HepG2 (cell line): Measurements from ENCODE around the gene HDLBP. TPM values are rescaled to one million over a fixed set of nuclear protein-coding genes. Genes with fewer than 3 reads are reported as not detected.

Source experiments
- AGO1 ChIP-seq: fragments of 200-400 bp; formaldehyde crosslinking; IDR thresholded peaks from 2 replicates; pipeline ENCODE4 v1.6.1; 2017; ENCODE audit warnings: mild to moderate bottlenecking, low read depth, low read length, moderate library complexity; ENCODE audit not compliant: poor library complexity, severe bottlenecking
- DNMT1 ChIP-seq: sonication (generic); formaldehyde crosslinking; IDR thresholded peaks from 2 replicates; pipeline ENCODE4 v1.5.1; 2020; ENCODE audit warnings: mild to moderate bottlenecking, missing genetic modification reagents
- IRF9 ChIP-seq: sonication (generic); formaldehyde crosslinking; IDR thresholded peaks from 2 replicates; pipeline ENCODE4 v1.8.0; 2022; ENCODE audit warnings: missing genetic modification reagents, mild to moderate bottlenecking, borderline replicate concordance
- MXD4 ChIP-seq: IDR thresholded peaks from 2 replicates; pipeline ENCODE4 v1.6.1; 2016; ENCODE audit warnings: mild to moderate bottlenecking, missing biosample characterization, missing genetic modification reagents
- POLR2A ChIP-seq, 2 experiments: IDR thresholded peaks; 2 replicates each; pipeline ENCODE4 v1.6.1; 2011; ENCODE audit warnings: low read depth in 2 of 2, low read length in 2 of 2, mild to moderate bottlenecking in 1 of 2, moderate library complexity in 1 of 2; ENCODE audit not compliant: insufficient read depth in 1 of 2
- SMAD1 ChIP-seq: sonication (generic); formaldehyde crosslinking; IDR thresholded peaks from 2 replicates; pipeline ENCODE4 v1.4.0; 2020; ENCODE audit warnings: missing genetic modification reagents, low read depth, mild to moderate bottlenecking, borderline replicate concordance
- ZBTB21 ChIP-seq: sonication (generic); formaldehyde crosslinking; IDR thresholded peaks from 2 replicates; pipeline ENCODE4 v1.4.0; 2020; ENCODE audit warnings: missing genetic modification reagents
- ZFY ChIP-seq: sonication (generic); formaldehyde crosslinking; IDR thresholded peaks from 2 replicates; pipeline ENCODE4 v1.4.0; 2020; ENCODE audit warnings: missing genetic modification reagents
- ZNF281 ChIP-seq: sonication (generic); formaldehyde crosslinking; IDR thresholded peaks from 2 replicates; pipeline ENCODE4 v1.4.0; 2020; ENCODE audit warnings: missing genetic modification reagents, borderline replicate concordance
- ZNF317 ChIP-seq: sonication (generic); formaldehyde crosslinking; IDR thresholded peaks from 2 replicates; pipeline ENCODE4 v1.5.0; 2020; ENCODE audit warnings: mild to moderate bottlenecking, missing genetic modification reagents
- ZNF564 ChIP-seq: sonication (generic); formaldehyde crosslinking; IDR thresholded peaks from 2 replicates; pipeline ENCODE4 v1.8.1; 2023; ENCODE audit warnings: mild to moderate bottlenecking, missing genetic modification reagents
- ZNF629 ChIP-seq: sonication (generic); formaldehyde crosslinking; conservative IDR thresholded peaks from 2 replicates; pipeline ENCODE4 v1.5.0; 2020; ENCODE audit warnings: missing genetic modification reagents
- ZNF839 ChIP-seq: sonication (generic); formaldehyde crosslinking; IDR thresholded peaks from 2 replicates; pipeline ENCODE4 v1.4.0; 2020; ENCODE audit warnings: missing genetic modification reagents, mild to moderate bottlenecking, borderline replicate concordance
- polyA plus RNA-seq, 8 experiments: library from polyadenylated mRNA; depleted of rRNA in 3 of 8; stranded (reverse) in 7 of 8; unstranded in 1 of 8; fragments of >200 nt; fragmentation: Illumina TruSeq in 4 of 8; extraction: Trizol in 4 of 8; gene quantifications; 2 replicates each; pipeline versions ENCODE4 v1.2.1 to v1.2.3, GENCODE V29; 2011 to 2016; ENCODE audit warnings: low read depth in 4 of 8, missing spikeins in 1 of 8, mixed read lengths in 1 of 8; ENCODE audit not compliant: insufficient read depth in 1 of 8
- total RNA-seq, 5 experiments: library from RNA; depleted of rRNA; stranded (reverse); fragments of >200 nt; fragmentation: Illumina TruSeq; extraction: Trizol; gene quantifications; 2 replicates each; pipeline ENCODE4 v1.2.3, GENCODE V29; 2016; ENCODE audit warnings: low read depth in 1 of 5
- TF ChIP-seq, protein P1 (sequence below): IDR thresholded peaks from 2 replicates; pipeline ENCODE4 v1.6.1; 2016; ENCODE audit warnings: missing biosample characterization, missing genetic modification reagents, low read depth
- TF ChIP-seq, protein P2 (sequence below): sonication (generic); formaldehyde crosslinking; IDR thresholded peaks from 2 replicates; pipeline ENCODE4 v1.5.0; 2020; ENCODE audit warnings: mild to moderate bottlenecking, missing genetic modification reagents, borderline replicate concordance

The HDLBP gene
- total and polyA plus RNA-seq, 2 of the 13 experiments (the other 11 are each of a cell fraction or from before 2014, with no cell fraction given): 464 to 707 TPM

DNA sequence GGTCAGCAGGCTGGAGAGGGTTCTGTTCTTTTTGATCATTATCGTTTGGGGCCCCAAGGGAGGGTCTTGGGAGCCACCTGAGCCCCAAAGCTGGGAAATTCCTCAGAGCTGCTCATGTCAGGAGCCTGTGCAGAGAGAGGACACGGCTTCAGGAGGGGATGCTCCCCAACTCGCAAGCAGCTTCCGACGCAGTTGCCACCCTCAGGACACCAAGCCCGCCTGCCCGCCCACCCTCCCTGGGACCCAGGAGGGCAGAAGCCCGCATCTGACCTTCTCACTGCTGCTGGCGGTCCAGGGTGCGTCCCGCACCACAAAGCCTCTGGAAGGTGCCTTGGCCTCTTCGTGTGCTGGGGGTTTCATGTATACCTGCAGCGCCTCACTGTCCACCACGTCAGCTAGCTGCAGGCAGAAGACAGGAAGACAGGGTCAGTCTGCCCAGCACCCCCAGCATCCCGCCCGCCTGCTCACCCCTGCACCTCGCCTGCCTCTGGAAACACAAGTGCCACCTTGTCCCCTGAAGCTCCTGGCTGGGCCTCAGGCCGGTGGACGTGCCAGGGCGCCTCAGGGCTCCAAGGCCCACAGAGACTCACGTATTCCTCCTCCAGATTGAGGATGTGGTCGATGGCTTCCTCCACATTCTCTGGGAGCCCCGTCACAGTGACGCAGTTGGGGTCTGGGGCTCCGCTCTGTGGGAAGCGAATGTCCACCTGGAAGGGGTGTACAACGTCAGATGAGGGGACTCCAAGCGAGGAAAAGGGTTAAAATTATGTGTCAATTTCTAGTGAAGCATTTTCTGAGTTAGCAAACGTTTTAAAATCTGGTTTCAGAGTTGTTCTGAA is 85.7 kb downstream of the HDLBP start (continued):
- TF ChIP-seq ZNF281 (CRISPR knock-in tag) (no peak), ZFY (no peak), AGO1 (peak; percentile 90), ZNF564 (no peak), IRF9 (no peak), ZBTB21 (CRISPR knock-in tag) (no peak), MXD4 (CRISPR knock-in tag) (no peak), DNMT1 (no peak), ZNF317 (CRISPR knock-in tag) (no peak), POLR2A (IDR thresholded peaks at IDR 0.05; ENCODE audit: insufficient read depth in 1 of 2, low read depth in 2 of 2, low read length in 2 of 2) (peak in 1 of 2 experiments; percentile 42; a peak in 2 of 4 replicates), ZNF629 (CRISPR knock-in tag) (no peak), SMAD1 (CRISPR knock-in tag) (no peak), ZNF839 (no peak)
- TF ChIP-seq, protein P1, sequence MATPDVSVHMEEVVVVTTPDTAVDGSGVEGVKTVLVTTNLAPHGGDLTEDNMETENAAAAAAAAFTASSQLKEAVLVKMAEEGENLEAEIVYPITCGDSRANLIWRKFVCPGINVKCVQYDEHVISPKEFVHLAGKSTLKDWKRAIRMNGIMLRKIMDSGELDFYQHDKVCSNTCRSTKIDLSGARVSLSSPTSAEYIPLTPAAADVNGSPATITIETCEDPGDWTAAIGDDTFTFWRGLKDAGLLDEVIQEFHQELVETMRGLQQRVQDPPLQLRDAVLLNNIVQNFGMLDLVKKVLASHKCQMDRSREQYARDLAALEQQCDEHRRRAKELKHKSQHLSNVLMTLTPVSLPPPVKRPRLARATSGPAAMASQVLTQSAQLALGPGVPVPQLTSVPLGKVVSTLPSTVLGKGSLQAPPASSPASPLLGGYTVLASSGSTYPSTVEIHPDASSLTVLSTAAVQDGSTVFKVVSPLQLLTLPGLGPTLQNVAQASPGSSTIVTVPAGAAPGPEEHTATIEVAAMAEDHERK: no peak
- TF ChIP-seq, protein P2, sequence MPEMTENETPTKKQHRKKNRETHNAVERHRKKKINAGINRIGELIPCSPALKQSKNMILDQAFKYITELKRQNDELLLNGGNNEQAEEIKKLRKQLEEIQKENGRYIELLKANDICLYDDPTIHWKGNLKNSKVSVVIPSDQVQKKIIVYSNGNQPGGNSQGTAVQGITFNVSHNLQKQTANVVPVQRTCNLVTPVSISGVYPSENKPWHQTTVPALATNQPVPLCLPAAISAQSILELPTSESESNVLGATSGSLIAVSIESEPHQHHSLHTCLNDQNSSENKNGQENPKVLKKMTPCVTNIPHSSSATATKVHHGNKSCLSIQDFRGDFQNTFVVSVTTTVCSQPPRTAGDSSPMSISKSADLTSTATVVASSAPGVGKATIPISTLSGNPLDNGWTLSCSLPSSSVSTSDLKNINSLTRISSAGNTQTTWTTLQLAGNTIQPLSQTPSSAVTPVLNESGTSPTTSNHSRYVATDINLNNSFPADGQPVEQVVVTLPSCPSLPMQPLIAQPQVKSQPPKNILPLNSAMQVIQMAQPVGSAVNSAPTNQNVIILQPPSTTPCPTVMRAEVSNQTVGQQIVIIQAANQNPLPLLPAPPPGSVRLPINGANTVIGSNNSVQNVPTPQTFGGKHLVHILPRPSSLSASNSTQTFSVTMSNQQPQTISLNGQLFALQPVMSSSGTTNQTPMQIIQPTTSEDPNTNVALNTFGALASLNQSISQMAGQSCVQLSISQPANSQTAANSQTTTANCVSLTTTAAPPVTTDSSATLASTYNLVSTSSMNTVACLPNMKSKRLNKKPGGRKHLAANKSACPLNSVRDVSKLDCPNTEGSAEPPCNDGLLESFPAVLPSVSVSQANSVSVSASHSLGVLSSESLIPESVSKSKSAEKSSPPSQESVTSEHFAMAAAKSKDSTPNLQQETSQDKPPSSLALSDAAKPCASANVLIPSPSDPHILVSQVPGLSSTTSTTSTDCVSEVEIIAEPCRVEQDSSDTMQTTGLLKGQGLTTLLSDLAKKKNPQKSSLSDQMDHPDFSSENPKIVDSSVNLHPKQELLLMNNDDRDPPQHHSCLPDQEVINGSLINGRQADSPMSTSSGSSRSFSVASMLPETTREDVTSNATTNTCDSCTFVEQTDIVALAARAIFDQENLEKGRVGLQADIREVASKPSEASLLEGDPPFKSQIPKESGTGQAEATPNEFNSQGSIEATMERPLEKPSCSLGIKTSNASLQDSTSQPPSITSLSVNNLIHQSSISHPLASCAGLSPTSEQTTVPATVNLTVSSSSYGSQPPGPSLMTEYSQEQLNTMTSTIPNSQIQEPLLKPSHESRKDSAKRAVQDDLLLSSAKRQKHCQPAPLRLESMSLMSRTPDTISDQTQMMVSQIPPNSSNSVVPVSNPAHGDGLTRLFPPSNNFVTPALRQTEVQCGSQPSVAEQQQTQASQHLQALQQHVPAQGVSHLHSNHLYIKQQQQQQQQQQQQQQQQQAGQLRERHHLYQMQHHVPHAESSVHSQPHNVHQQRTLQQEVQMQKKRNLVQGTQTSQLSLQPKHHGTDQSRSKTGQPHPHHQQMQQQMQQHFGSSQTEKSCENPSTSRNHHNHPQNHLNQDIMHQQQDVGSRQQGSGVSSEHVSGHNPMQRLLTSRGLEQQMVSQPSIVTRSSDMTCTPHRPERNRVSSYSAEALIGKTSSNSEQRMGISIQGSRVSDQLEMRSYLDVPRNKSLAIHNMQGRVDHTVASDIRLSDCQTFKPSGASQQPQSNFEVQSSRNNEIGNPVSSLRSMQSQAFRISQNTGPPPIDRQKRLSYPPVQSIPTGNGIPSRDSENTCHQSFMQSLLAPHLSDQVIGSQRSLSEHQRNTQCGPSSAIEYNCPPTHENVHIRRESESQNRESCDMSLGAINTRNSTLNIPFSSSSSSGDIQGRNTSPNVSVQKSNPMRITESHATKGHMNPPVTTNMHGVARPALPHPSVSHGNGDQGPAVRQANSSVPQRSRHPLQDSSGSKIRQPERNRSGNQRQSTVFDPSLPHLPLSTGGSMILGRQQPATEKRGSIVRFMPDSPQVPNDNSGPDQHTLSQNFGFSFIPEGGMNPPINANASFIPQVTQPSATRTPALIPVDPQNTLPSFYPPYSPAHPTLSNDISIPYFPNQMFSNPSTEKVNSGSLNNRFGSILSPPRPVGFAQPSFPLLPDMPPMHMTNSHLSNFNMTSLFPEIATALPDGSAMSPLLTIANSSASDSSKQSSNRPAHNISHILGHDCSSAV (CRISPR knock-in tag): no peak
